A549 (cell line): ENCODE data around the gene FGF1. TPM values are rescaled to one million over a fixed set of nuclear protein-coding genes. Genes with fewer than 3 reads are reported as not detected.

ENCODE experiments used
- ATAC-seq, 2 experiments: fragments of 200-7000 bp in 1 of 2; fragments of >200 bp in 1 of 2; cut with Nextera tagmentation in 1 of 2; cut with Tn5 transposase in 1 of 2; 3 replicates each; pipeline versions ENCODE4 v1.8.0 to v1.9.1; 2018 to 2020; ENCODE audit warnings: mild to moderate bottlenecking in 1 of 2, moderate library complexity in 1 of 2
- CTCF ChIA-PET: fragments of 300-600 bp; sonication (Branson Sonifier 250); formaldehyde crosslinking; extraction: SDS; loops from one replicate; lab custom pipeline; 2021; ENCODE audit warnings: antibody characterized with exemption, inconsistent platforms; lab: Yijun Ruan, JAX
- POLR2A ChIA-PET: fragments of 350-600 bp; formaldehyde crosslinking; extraction: SDS; loops from one replicate; lab custom pipeline; 2021; ENCODE audit warnings: antibody characterized with exemption, inconsistent platforms; lab: Yijun Ruan, JAX
- DNase-seq, 2 experiments: peaks; one replicate each; pipeline versions ENCODE4 v3.0.0 to v3.0.0-alpha.2; 2011 to 2016; ENCODE audit warnings: low read depth in 1 of 2, low spot score in 1 of 2
- FAIRE-seq: peaks from 2 replicates; lab custom pipeline; 2011; peaks lifted over from hg19 to GRCh38; lab: Jason Lieb, UNC
- H3K27ac ChIP-seq, 2 experiments: fragments of >200 bp; sonication (Bioruptor Twin); formaldehyde crosslinking; 3 replicates each; pipeline ENCODE4 v1.5.1; 2016 to 2017
- H3K4me1 ChIP-seq: fragments of >200 bp; sonication (Bioruptor Twin); formaldehyde crosslinking; 3 replicates; pipeline ENCODE4 v1.6.1; 2016
- H3K4me2 ChIP-seq: fragments of >200 bp; sonication (Bioruptor Twin); formaldehyde crosslinking; 3 replicates; pipeline ENCODE4 v1.6.1; 2016
- H3K4me3 ChIP-seq: fragments of >200 bp; sonication (Bioruptor Twin); formaldehyde crosslinking; 3 replicates; pipeline ENCODE4 v1.5.1; 2016
- H3K9me3 ChIP-seq: fragments of >200 bp; sonication (Bioruptor Twin); formaldehyde crosslinking; 3 replicates; pipeline ENCODE4 v1.6.1; 2016
- BHLHE40 ChIP-seq: IDR thresholded peaks from 2 replicates; pipeline ENCODE4 v1.6.1; 2012; ENCODE audit warnings: low read depth, low read length, inconsistent platforms
- CEBPB ChIP-seq, 2 experiments: fragments of >200 bp in 1 of 2; sonication (Bioruptor Twin) in 1 of 2; formaldehyde crosslinking in 1 of 2; IDR thresholded peaks; 2 replicates each; pipeline ENCODE4 v1.6.1; 2012 to 2016
- CHD4 ChIP-seq: fragments of 200-600 bp; sonication (generic); IDR thresholded peaks from 2 replicates; pipeline ENCODE4 v1.6.1; 2016; ENCODE audit warnings: antibody characterized with exemption, mild to moderate bottlenecking, borderline replicate concordance
- ESRRA ChIP-seq: fragments of 150-350 bp; IDR thresholded peaks from 2 replicates; pipeline ENCODE4 v1.6.1; 2014; ENCODE audit warnings: mild to moderate bottlenecking, low read length, borderline replicate concordance
- FOSB ChIP-seq: fragments of 250-450 bp; sonication (Bioruptor Pico); IDR thresholded peaks from 2 replicates; pipeline ENCODE4 v1.5.0; 2020; ENCODE audit warnings: mild to moderate bottlenecking, moderate library complexity
- FOXS1 ChIP-seq: fragments of 250-450 bp; sonication (Bioruptor Pico); IDR thresholded peaks from 2 replicates; pipeline ENCODE4 v1.5.0; 2020; ENCODE audit warnings: mild to moderate bottlenecking, moderate library complexity
- HOXB5 ChIP-seq: fragments of 250-450 bp; sonication (Bioruptor Pico); IDR thresholded peaks from 2 replicates; pipeline ENCODE4 v1.5.0; 2020; ENCODE audit warnings: mild to moderate bottlenecking, moderate library complexity
- NPAS2 ChIP-seq: fragments of 250-450 bp; sonication (Bioruptor Pico); IDR thresholded peaks from 2 replicates; pipeline ENCODE4 v1.8.0; 2022; ENCODE audit warnings: mild to moderate bottlenecking, moderate library complexity, borderline replicate concordance
- NR3C1 ChIP-seq: fragments of >200 bp; sonication (Bioruptor Twin); formaldehyde crosslinking; IDR thresholded peaks from 3 replicates; pipeline ENCODE4 v1.6.1; 2017
- PHF8 ChIP-seq: fragments of 200-600 bp; sonication (generic); IDR thresholded peaks from 2 replicates; pipeline ENCODE4 v1.6.1; 2016; ENCODE audit warnings: low read depth, mild to moderate bottlenecking, antibody characterized with exemption, moderate library complexity, borderline replicate concordance
- RCOR1 ChIP-seq: fragments of 150-350 bp; IDR thresholded peaks from 2 replicates; pipeline ENCODE4 v1.6.1; 2014; ENCODE audit warnings: antibody characterized with exemption, low read length, low read depth
- RNF2 ChIP-seq: fragments of 200-600 bp; sonication (generic); IDR thresholded peaks from 2 replicates; pipeline ENCODE4 v1.6.1; 2016; ENCODE audit warnings: low read depth, mild to moderate bottlenecking, antibody characterized with exemption, moderate library complexity, borderline replicate concordance
- SREBF2 ChIP-seq: fragments of 450-650 bp; IDR thresholded peaks from 2 replicates; pipeline ENCODE4 v1.6.1; 2014; ENCODE audit warnings: mild to moderate bottlenecking, moderate library complexity
- ZFP36 ChIP-seq: fragments of 450-650 bp; IDR thresholded peaks from 2 replicates; pipeline ENCODE4 v1.6.1; 2014; ENCODE audit warnings: borderline replicate concordance; ENCODE audit not compliant: partially characterized antibody
- ZSCAN20 ChIP-seq: fragments of 250-450 bp; sonication (Bioruptor Pico); IDR thresholded peaks from 2 replicates; pipeline ENCODE4 v1.8.0; 2022; ENCODE audit warnings: mild to moderate bottlenecking, moderate library complexity
- WGBS: methylation state at CpG from one replicate; pipeline ENCODE4 v1.1.6; 2017; ENCODE audit errors: missing lambda C conversion rate; 5-methylcytosine and 5-hydroxymethylcytosine counted together
- polyA plus RNA-seq, 4 experiments: library from polyadenylated mRNA; depleted of rRNA in 3 of 4; stranded (reverse); fragments of >200 nt; fragmentation: RNase III in 1 of 4; extraction: RNeasy Plus Mini Kit Qiagen cat#74134 plus additional on column Dnase treatment in 1 of 4; gene quantifications; 2 replicates in 3 of 4; 3 replicates in 1 of 4; pipeline ENCODE4 v1.2.3, GENCODE V29; 2011 to 2017
- TF ChIP-seq, protein P1 (sequence below): fragments of >200 bp; sonication (Bioruptor Twin); formaldehyde crosslinking; IDR thresholded peaks from 2 replicates; pipeline ENCODE4 v1.6.1; 2016
- TF ChIP-seq, protein P2 (sequence below): fragments of 150-350 bp; IDR thresholded peaks from 2 replicates; pipeline ENCODE4 v1.6.1; 2014; ENCODE audit warnings: low read depth, mild to moderate bottlenecking, low read length
- TF ChIP-seq, protein P3 (sequence below): fragments of 250-450 bp; sonication (Bioruptor Pico); IDR thresholded peaks from 2 replicates; pipeline ENCODE4 v1.5.0; 2021; ENCODE audit warnings: mild to moderate bottlenecking, moderate library complexity, borderline replicate concordance
- TF ChIP-seq, protein P4 (sequence below): IDR thresholded peaks from 2 replicates; pipeline ENCODE4 v1.6.1; 2012; ENCODE audit warnings: low read depth, borderline replicate concordance

Gene FGF1
- polyA plus RNA-seq, 2 of the 4 experiments (the other 2 are of a cell fraction), result 0.05 to 0.40 TPM

DNA sequence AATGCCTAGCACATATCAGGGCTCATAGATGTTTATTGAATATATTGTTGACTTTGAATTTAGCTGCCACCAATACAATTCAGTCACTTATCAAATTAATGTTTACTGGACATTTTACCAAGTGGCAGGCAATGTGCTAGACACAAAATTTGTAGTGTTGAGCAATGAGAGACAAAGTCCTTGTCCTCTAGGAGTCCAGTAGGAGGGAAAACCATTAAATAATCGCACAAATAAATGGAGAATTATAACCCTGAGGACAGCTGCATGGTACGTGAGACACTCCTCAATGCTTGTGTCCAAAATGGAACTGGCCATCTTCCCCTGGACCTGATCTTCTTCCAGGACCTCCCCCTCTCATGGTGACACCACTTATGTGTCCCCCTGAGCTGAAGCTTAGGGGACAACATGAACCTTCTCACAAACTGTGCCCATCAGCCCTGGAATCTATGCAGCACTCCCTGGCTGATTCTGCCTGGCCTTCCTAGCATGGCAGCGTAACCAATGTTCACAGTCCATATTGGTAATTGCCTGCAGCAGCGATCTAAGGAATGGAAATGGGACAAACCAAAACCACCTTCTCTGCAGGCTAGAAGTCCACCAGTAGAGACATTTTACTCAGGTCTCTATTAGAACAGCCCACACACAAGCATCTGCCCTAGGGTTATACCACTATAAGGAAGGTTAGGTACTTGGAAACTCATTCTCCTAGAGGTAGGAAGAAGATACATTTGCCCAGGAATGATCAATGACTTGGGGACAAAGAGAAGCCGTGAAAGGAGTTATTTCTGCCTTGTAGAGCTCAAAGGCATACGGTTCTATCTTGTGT lies 75.5 kb downstream of the FGF1 start:
- 54% methylated on average over 6 of the region's 6 CpGs for WGBS
- no peak for DNase-seq
- CTCF ChIA-PET, result interaction anchor here (0.8 to 10.9 kb wide), 30 partner anchors 9 to 278 kb away, joined by 3 to 212 read pairs (median 6); no protein-coding TSS in a partner anchor
- Histone ChIP-seq H3K27ac (no peak overlapping the region), H3K4me2 (no peak overlapping the region), H3K9me3 (no peaks in the 10 kb centered on the region), H3K4me1 (0 out of 3 replicates have a peak, but pooled peaks cover 5% of the 10 kb centered on the region), H3K4me3 (no peak overlapping the region)
- FAIRE-seq, result no peak
- TF ChIP-seq SREBF2 (no peak), FOSB (CRISPR knock-in tag) (no peak), ZFP36 (no peak), RNF2 (no peak), NPAS2 (CRISPR knock-in tag) (no peak), NR3C1 (no peak), PHF8 (no peak)
- TF ChIP-seq, protein P1, sequence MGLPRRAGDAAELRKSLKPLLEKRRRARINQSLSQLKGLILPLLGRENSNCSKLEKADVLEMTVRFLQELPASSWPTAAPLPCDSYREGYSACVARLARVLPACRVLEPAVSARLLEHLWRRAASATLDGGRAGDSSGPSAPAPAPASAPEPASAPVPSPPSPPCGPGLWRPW, result no peak
- TF ChIP-seq, protein P2, sequence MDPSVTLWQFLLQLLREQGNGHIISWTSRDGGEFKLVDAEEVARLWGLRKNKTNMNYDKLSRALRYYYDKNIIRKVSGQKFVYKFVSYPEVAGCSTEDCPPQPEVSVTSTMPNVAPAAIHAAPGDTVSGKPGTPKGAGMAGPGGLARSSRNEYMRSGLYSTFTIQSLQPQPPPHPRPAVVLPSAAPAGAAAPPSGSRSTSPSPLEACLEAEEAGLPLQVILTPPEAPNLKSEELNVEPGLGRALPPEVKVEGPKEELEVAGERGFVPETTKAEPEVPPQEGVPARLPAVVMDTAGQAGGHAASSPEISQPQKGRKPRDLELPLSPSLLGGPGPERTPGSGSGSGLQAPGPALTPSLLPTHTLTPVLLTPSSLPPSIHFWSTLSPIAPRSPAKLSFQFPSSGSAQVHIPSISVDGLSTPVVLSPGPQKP, result no peak
- ATAC-seq, result peak; percentile 48 to 54; a peak in 5 of 6 replicates
- POLR2A ChIA-PET, result no interaction called here

DNA sequence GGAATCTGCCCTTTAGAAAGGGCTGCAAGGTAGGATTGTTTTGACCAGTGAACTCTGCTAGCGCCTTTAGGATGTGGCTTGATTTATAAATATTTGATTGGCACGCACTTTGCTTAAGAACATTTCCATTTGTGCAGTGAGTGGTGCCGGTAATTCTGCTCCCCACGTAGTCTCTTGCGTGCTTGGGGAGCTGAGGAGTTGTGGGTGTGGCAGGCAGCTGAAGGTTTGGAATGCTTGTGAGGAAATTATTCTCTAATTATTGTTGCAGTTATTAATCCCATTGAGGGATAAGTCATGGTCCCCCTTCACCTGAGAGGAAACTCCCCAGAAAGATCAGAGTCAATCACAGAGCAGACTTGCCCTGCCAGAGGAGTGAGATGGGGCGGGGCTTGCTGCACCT lies 76.7 kb downstream of the FGF1 start:
- TF ChIP-seq ESRRA (no peak), CHD4 (no peak), CEBPB (IDR thresholded peaks at IDR 0.05) (no peak), RCOR1 (no peak), BHLHE40 (no peak), ZSCAN20 (CRISPR knock-in tag) (no peak), FOXS1 (CRISPR knock-in tag) (no peak), HOXB5 (CRISPR knock-in tag) (no peak)
- TF ChIP-seq, protein P3, sequence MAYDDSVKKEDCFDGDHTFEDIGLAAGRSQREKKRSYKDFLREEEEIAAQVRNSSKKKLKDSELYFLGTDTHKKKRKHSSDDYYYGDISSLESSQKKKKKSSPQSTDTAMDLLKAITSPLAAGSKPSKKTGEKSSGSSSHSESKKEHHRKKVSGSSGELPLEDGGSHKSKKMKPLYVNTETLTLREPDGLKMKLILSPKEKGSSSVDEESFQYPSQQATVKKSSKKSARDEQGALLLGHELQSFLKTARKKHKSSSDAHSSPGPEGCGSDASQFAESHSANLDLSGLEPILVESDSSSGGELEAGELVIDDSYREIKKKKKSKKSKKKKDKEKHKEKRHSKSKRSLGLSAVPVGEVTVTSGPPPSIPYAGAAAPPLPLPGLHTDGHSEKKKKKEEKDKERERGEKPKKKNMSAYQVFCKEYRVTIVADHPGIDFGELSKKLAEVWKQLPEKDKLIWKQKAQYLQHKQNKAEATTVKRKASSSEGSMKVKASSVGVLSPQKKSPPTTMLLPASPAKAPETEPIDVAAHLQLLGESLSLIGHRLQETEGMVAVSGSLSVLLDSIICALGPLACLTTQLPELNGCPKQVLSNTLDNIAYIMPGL, result no peak
- TF ChIP-seq, protein P1, result no peak
- TF ChIP-seq, protein P4, sequence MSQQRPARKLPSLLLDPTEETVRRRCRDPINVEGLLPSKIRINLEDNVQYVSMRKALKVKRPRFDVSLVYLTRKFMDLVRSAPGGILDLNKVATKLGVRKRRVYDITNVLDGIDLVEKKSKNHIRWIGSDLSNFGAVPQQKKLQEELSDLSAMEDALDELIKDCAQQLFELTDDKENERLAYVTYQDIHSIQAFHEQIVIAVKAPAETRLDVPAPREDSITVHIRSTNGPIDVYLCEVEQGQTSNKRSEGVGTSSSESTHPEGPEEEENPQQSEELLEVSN, result no peak
- ChIA-PET CTCF (interaction anchor here (0.8 to 10.9 kb wide), 7 partner anchors 11 to 104 kb away, joined by 3 to 212 read pairs (median 54); no protein-coding TSS in a partner anchor), POLR2A (no interaction called here)
- Histone ChIP-seq H3K9me3 (no peaks in the 10 kb centered on the region), H3K4me1 (0 out of 3 replicates have a peak, but pooled peaks cover 5% of the 10 kb centered on the region), H3K27ac (no peak overlapping the region), H3K4me2 (no peak overlapping the region), H3K4me3 (no peak overlapping the region)
- WGBS, result 73% methylated on average over 6 of the region's 6 CpGs
- DNase-seq, result no peak
- no peak for FAIRE-seq
- no peak for ATAC-seq
